A673 (cell line): Measurements from ENCODE around the gene IL10RA. TPM values are rescaled to one million over a fixed set of nuclear protein-coding genes. Genes with fewer than 3 reads are reported as not detected.

Experiments used
- BruUV-seq: library from RNA; stranded (reverse); fragments of 400-500 nt; replicated peaks from 2 replicates; lab custom pipeline; 2021; lab: Mats Ljungman, UMichigan
- CTCF ChIA-PET: fragments of 300-600 bp; sonication (Branson Sonifier 250); formaldehyde crosslinking; loops from one replicate; lab custom pipeline; 2022; ENCODE audit warnings: antibody characterized with exemption; lab: Charles Lee
- POLR2A ChIA-PET: fragments of 300-600 bp; sonication (Branson Sonifier 250); formaldehyde crosslinking; loops from one replicate; lab custom pipeline; 2022; ENCODE audit warnings: antibody characterized with exemption; ENCODE audit not compliant: low non-redundant PET; lab: Charles Lee
- DNase-seq: peaks from one replicate; pipeline ENCODE4 v3.0.0-alpha.2; 2015; ENCODE audit warnings: low spot score
- H3K27ac ChIP-seq: fragments of 200-600 bp; sonication (generic); 2 replicates; pipeline ENCODE4 v1.5.1; 2016; ENCODE audit warnings: mixed run types, low read depth, mild to moderate bottlenecking, mixed read lengths, antibody characterized with exemption, low read length; ENCODE audit not compliant: poor library complexity, severe bottlenecking
- H3K27me3 ChIP-seq: fragments of 200-600 bp; sonication (generic); replicated peaks from 2 replicates; pipeline ENCODE4 v1.6.1; 2017; ENCODE audit warnings: mixed run types, low read depth, mild to moderate bottlenecking, mixed read lengths, antibody characterized with exemption, low read length; ENCODE audit not compliant: insufficient read depth, poor library complexity
- H3K36me3 ChIP-seq: fragments of 200-600 bp; sonication (generic); 2 replicates; pipeline ENCODE4 v1.6.1; 2016; ENCODE audit warnings: mixed run types, mild to moderate bottlenecking, mixed read lengths, antibody characterized with exemption, low read length; ENCODE audit not compliant: insufficient read depth, poor library complexity, severe bottlenecking
- H3K4me1 ChIP-seq: fragments of 200-600 bp; sonication (generic); 2 replicates; pipeline ENCODE4 v1.6.1; 2017; ENCODE audit warnings: mixed run types, mild to moderate bottlenecking, mixed read lengths, antibody characterized with exemption, low read length; ENCODE audit not compliant: insufficient read depth, poor library complexity, severe bottlenecking
- H3K4me3 ChIP-seq: fragments of 200-600 bp; sonication (generic); 2 replicates; pipeline ENCODE4 v1.5.1; 2016; ENCODE audit warnings: low read depth, mixed run types, mild to moderate bottlenecking, mixed read lengths, low read length; ENCODE audit not compliant: poor library complexity, severe bottlenecking
- H3K9me3 ChIP-seq: fragments of 200-600 bp; sonication (generic); 2 replicates; pipeline ENCODE4 v1.6.1; 2016; ENCODE audit warnings: mixed run types, low read depth, mild to moderate bottlenecking, mixed read lengths, antibody characterized with exemption, low read length; ENCODE audit not compliant: poor library complexity, severe bottlenecking
- EZH2 ChIP-seq: fragments of 200-600 bp; sonication (generic); IDR thresholded peaks from 2 replicates; pipeline ENCODE4 v1.6.1; 2017; ENCODE audit warnings: borderline replicate concordance, low read depth, mild to moderate bottlenecking, mixed read lengths, antibody characterized with exemption, low read length; ENCODE audit not compliant: poor library complexity, severe bottlenecking
- intact Hi-C: fragments of 100-400 bp; cut with micrococcal nuclease; formaldehyde crosslinking; loops from one replicate; pipeline ENCODE4 v1.10.0; 2022; ENCODE audit not compliant: unreplicated experiment
- total RNA-seq: library from RNA; stranded (reverse); gene quantifications from 2 replicates; pipeline ENCODE4 v1.2.3, GENCODE V29; 2021
- TF ChIP-seq, protein P1 (sequence below): fragments of 300-800, 200-600 bp; sonication (generic); conservative IDR thresholded peaks from 2 replicates; pipeline ENCODE4 v1.5.1; 2017; ENCODE audit warnings: low read depth, mild to moderate bottlenecking, antibody characterized with exemption, low read length, moderate library complexity, mixed read lengths

The IL10RA gene
- total RNA-seq, 1 experiment from 2014 or later = not detected

DNA sequence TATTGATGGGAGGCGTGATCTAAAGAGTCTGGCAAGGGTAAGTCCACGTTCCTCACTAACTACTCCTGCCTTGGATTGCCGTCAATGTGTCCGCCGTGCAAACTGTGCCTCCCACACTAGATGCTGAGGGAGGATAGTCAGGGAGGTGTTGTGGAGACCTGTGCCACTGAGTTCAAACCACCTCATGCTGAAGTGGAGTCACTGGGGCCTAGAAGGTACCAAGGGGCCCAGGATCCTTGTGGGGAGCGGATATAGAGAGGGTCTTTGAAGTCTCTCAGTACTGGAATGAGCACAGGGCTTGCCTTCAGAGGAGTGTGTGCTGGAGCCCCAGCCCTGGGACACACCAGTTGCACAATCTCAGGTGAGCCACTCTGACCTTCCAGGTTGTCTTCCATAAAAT is 63.6 kb downstream of the IL10RA start:
- Histone ChIP-seq H3K4me1 (no peaks in the 10 kb centered on the region), H3K9me3 (no peaks in the 10 kb centered on the region), H3K27me3 (peaks cover 38% of the 10 kb centered on the region), H3K27ac (no peak overlapping the region), H3K36me3 (no peaks in the 10 kb centered on the region), H3K4me3 (no peak overlapping the region)
- POLR2A ChIA-PET = no interaction called here
- intact Hi-C loops = loop anchor here (10.0 kb wide), 1 partner anchor 625 kb away; no protein-coding TSS in a partner anchor
- CTCF ChIA-PET = no interaction called here
- no peak for DNase-seq
- no TSS peak for BruUV-seq
- no peak for TF ChIP-seq EZH2
- TF ChIP-seq, protein P1, sequence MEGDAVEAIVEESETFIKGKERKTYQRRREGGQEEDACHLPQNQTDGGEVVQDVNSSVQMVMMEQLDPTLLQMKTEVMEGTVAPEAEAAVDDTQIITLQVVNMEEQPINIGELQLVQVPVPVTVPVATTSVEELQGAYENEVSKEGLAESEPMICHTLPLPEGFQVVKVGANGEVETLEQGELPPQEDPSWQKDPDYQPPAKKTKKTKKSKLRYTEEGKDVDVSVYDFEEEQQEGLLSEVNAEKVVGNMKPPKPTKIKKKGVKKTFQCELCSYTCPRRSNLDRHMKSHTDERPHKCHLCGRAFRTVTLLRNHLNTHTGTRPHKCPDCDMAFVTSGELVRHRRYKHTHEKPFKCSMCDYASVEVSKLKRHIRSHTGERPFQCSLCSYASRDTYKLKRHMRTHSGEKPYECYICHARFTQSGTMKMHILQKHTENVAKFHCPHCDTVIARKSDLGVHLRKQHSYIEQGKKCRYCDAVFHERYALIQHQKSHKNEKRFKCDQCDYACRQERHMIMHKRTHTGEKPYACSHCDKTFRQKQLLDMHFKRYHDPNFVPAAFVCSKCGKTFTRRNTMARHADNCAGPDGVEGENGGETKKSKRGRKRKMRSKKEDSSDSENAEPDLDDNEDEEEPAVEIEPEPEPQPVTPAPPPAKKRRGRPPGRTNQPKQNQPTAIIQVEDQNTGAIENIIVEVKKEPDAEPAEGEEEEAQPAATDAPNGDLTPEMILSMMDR = no peak

DNA sequence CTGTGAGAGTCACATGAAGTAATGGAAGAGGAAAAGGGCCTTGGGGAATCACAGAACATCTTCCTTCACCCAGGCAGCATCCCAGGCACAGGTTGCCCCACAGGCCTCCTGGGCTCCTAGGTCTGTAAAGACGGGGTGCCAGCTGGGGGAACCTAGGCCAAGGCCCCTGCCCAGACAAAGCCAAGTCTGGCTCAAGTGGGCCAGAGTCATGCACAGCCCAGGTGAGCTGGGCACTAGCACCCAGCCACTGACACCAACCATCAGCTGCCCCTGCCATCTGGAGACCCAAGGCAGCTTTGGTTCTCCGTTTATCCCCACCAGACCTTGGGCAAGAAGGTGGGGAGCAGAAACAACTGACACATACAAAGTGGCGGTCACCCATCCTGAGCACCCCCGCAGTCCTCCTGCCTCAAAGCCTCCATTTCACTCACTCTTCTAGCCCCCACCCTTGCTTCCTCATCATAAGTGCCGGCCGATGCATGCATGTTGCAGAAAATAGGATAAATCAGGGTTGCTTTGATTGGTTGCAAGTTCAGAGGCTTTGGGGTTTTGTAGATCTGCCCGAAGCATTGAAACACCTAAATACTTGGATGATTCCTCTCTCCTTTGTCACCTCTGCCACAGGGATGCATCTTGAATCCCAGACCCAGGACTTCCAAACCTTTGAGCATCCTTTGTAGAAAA is 64.2 kb downstream of the IL10RA start:
- H3K9me3 ChIP-seq = no peaks in the 10 kb centered on the region
- no TSS peak for BruUV-seq
- CTCF ChIA-PET = interaction anchor here (0.7 to 1.3 kb wide), 2 partner anchors 104 to 243 kb away, joined by 3 read pairs; no protein-coding TSS in a partner anchor
- no peak overlapping the region for H3K4me3 ChIP-seq
- peaks cover 32% of the 10 kb centered on the region for H3K27me3 ChIP-seq
- H3K4me1 ChIP-seq = no peaks in the 10 kb centered on the region
- no peak for TF ChIP-seq EZH2
- TF ChIP-seq, protein P1 = no peak
- intact Hi-C loops = loop anchor here (10.0 kb wide), 1 partner anchor 626 kb away; no protein-coding TSS in a partner anchor
- no peaks in the 10 kb centered on the region for H3K36me3 ChIP-seq
- no peak for DNase-seq
- POLR2A ChIA-PET = no interaction called here
- no peak overlapping the region for H3K27ac ChIP-seq

Other genes starting within 250 kb of the IL10RA start
- gene DSCAML1, start 189.2 kb upstream of the IL10RA start, total RNA-seq = not detected in 2 replicates
- gene FXYD2, start 161.7 kb upstream of the IL10RA start, total RNA-seq = not detected in 2 replicates
- gene FXYD6, start 109.7 kb upstream of the IL10RA start, total RNA-seq = 12.2 and 12.9 TPM in 2 replicates
- gene TMPRSS13, start 57.0 kb upstream of the IL10RA start, total RNA-seq = not detected in 2 replicates
- gene TMPRSS4, start 90.7 kb downstream of the IL10RA start, total RNA-seq = not detected in 2 replicates
- gene SMIM35, start 100.6 kb downstream of the IL10RA start, total RNA-seq = not detected in 2 replicates
- 0.74 and 1.8 TPM in 2 replicates for gene SCN4B, start 166.4 kb downstream of the IL10RA start, total RNA-seq
- not detected in 2 replicates for gene SCN2B, start 190.2 kb downstream of the IL10RA start, total RNA-seq
- gene JAML, start 238.6 kb downstream of the IL10RA start, total RNA-seq = not detected in 2 replicates